ENCODE results near the gene ZMYND12.

Gene ZMYND12

GRCh38 chr1:42386051-42386450, 69.8 kb downstream of the ZMYND12 start:
- no peak for DNase-seq

- DNase-seq = no peak
These were observed 70.5 kb downstream of the ZMYND12 start for GRCh38 chr1:42385283-42385682.

GRCh38 chr1:42381280-42381673, 74.5 kb downstream of the ZMYND12 start:
- DNase-seq = no peak

DNA sequence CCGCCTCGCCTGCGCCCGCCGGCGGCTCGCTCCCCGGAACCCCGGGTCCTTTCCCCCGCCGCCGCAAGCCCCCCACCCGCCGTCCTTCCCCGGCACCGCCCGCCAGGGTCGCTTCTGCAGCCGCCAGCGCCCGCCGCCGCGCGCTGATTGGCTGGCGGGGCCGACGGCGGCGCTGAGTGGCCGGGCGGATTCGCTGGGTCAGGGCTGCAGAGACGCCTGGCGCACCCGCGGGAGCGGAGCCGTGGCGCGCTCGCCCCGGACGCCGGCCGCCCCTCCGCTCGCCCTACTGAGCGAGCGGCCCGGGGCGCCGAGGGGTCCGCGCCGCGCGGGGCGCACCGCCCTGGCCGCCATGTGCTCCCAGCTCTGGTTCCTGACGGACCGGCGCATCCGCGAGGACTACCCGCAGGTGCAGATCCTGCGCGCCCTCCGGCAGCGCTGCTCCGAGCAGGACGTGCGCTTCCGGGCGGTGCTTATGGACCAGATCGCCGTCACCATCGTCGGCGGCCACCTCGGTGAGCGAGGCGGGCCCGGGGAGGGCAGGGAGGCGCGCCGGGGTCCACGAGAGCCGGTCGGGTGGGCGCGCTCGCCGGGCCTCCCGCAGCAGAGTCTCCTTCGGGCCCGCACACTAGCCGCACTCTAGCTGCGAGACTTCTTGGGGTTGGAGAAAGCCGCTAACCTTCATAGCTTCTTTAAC, 75.1 kb downstream of the ZMYND12 start, which contains the start of gene RIMKLA:
Gene RIMKLA, plus strand, starts transcription at position 207 of the 694 bp plus-strand sequence. Its CDS starts 143 bp downstream, at position 350.
- no peak for DNase-seq
